NCI-H2227 (cell line): Measurements from ENCODE around the gene GRB2.
"Not testable (repeated sequence)": the region's sequence is repeated elsewhere in the genome, so short reads cannot be mapped to it uniquely, and the experiment has no call there.

Experiments used
- DNase-seq: peaks from one replicate; lab custom pipeline; 2025; ENCODE audit not compliant: unreplicated experiment; lab: John Stamatoyannopoulos, UW

GRB2 gene

DNA sequence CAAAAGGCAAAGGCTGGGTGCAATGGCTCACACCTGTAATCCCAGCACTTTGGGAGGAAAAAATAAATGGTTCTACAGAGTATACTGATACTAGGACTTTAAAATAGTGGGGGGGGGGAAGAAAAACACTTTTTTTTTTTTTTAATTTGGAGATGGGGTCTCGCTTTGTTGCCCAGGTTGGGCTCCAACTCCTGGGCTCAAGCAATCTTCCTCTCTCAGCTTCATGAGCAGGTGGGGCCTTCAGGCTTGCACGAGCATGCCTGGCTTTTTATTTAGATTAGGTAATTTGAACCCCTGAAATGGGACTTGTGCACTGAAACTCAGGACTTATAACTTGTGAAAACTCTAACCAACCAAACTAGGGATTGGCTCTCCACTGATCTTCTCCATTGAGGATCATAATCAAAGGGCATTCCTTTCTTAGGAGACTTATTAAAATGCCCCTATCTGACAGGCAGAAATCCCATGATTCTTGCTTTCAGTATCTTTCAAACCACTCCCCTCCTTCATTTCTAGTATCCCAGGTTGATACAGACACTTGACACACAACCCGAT lies 16.9 kb downstream of the GRB2 start:
- no peak for DNase-seq

DNA sequence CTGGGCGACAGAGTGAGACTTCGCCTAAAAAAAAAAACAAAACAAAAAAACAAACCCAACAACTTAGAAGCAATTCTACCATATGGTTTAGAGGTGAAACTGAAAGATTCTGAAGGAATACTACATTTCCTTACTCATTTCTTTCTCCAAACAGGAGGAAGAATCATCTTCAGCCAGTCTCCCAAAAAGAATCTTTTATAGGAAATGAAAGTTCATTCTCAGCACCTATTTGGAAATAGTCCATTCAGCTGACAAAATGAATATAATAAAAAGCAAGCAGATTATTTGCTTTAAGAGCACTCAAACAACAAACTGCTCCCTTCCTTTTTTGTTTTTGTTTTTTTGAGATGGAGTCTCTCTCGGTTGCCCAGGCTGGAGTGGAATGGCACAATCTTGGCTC lies 17.7 kb downstream of the GRB2 start:
- DNase-seq, result no peak

DNA sequence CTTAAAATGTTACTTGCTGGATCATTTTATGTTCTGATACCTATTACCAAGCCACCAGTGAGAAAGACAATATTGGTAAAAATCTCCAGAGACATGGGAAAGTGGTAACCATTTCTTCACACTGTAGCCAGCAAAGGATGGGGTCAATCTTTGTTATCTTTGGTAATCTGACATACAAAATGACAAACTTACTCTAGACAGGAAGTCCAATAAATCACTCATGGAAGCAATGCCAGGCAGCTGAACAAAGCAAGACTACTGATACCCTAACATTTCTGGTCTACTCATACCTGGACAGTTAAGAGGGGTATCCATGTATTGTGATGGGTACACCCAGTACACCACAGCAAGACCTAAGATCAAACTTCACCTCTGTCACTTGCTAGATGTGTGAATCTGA lies 19.0 kb downstream of the GRB2 start:
- DNase-seq, result no peak

DNA sequence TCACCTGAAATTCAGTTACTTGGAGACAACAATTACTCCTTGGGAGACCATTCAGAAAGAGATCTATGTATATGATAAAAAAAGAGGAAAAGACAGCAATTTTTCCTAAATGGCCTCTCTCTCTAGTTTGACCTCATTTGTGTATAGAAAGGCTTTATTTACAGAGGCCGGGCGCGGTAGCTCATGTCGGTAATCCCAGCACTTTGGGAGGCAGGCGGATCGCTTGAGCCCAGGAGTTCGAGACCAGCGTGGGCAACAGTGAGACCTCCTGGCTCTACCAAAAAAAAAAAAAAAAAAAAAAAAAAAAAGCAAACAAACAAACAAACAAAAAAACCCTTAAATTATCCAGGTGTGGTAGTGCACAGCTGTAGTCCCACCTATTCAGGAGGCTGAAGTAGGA lies 20.7 kb downstream of the GRB2 start:
- DNase-seq, result no peak

DNA sequence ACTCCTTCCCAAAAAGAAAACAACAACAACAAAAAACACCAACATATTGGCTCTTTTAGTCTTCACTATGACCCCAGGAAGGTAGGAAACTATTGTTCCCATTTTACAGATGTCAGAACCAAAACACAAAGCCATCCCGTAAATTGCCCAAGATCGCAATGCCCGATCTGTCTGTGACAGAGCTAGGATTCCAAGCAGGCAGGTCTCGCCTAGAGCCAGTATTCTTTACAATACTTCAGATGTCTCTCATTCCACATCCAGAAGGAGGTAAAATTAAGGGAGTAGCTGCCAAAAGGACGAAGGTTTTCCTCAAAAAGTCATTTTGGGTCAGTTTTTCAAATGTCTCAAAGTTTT lies 21.7 kb downstream of the GRB2 start:
- no peak for DNase-seq

DNA sequence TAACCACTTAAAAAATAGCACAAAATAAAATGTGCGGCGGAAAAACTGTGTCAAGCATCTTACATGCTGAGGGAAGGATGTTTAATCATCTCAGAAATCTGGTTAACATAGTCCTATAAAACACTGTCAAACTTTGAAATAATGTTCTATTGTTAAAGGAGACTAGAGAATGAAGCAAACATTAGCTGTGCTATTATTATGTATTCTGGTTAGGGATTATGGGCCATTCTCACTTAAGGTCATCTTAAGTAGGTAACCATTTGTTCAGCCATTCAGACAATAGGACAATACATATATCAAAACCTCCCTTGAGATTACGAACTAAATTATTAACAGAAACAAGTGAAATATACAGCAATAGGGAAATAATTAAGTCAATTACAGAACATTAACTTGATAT lies 24.7 kb downstream of the GRB2 start:
- DNase-seq, result no peak

DNA sequence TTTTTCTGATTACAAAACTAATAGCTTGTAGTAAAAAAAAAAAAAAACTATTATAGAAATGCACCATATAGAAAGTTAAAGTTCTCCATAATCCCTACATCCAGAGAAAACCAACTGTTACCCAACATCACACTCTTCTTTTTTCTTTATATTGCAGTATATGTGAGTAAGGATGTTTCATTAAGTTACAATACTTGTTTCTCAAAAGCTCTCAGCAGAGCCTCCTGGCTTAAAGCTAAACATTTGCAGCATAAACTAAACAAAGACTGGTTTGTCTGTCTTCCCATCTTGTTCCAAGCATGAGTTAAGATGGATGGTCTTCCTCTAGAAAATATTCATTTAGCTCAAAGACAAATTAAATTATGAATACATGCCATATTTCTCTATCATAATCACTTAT lies 25.2 kb downstream of the GRB2 start:
- no peak for DNase-seq

DNA sequence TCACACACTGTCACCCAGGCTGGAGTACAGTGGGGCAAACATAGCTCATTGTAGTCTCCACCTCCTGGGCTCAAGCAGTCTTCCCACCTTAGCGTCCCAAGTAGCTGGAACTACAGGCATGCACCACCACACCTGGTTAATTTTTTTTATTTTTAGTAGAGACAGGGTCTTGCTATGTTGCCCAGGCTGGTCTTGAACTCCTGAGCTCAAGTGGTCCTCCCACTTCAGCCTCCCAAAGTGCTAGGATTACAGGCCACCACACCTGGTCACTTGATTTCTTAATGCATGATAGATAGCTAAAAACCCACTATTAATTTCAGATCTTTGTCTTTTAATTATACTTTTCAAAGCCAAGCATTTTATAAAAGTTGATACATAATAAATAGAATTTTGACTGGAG lies 26.1 kb downstream of the GRB2 start:
- DNase-seq, result not testable (repeated sequence)

DNA sequence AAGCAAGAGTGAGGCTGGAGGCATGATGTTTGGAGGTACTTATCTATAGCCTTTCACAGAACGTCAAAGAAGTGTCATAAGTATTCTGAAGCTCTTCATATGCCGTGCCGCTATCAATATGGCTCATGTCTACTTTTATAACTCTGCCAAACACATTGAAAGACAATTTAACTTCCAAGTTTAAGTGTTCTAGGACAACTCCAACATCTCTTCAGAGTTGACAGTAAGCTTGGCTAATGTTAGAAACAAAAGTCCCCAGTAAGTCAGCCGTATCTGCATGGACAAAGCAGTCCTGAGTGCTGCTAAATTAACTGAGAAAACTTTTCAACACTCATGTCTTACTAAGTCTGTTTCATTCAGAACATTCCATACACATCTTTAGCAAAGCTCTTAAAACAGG lies 32.2 kb downstream of the GRB2 start:
- no peak for DNase-seq

DNA sequence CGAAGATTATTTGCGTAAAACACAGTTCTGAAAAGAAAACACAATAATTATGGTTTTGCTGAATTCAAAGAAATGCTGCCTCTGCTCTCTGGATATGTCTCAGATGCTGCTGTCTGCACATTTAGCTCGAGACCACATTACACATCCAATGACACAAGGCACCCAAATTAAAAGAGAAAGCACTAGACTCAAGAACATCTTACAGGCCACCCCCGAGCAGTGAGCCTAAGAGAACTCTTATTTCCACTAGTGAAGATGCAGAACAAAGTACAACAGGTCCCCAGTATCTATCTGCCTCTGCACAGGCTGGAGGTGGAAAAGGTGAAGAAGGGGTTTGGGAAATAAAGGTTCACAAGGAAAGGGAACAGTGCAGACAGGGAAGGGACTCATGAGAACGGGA lies 33.5 kb downstream of the GRB2 start:
- no peak for DNase-seq

DNA sequence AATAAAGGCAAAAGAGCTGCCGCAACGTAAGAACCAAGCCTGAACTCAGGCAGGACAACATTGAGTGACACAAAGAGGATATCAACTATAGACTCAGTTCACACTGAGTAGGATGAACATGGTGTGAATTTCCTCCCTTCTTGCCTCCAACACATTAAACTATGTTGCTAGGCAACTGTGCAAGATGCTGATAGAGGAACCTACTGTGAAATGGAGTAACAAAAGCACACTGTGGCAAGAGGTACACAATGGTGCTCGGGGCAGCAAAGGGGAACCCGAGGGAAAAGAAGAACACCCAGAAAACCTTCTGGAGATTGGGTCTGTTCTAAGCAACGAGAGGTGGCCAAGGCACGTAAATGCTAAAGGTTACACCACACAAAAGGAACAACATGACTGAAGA lies 34.1 kb downstream of the GRB2 start:
- no peak for DNase-seq

DNA sequence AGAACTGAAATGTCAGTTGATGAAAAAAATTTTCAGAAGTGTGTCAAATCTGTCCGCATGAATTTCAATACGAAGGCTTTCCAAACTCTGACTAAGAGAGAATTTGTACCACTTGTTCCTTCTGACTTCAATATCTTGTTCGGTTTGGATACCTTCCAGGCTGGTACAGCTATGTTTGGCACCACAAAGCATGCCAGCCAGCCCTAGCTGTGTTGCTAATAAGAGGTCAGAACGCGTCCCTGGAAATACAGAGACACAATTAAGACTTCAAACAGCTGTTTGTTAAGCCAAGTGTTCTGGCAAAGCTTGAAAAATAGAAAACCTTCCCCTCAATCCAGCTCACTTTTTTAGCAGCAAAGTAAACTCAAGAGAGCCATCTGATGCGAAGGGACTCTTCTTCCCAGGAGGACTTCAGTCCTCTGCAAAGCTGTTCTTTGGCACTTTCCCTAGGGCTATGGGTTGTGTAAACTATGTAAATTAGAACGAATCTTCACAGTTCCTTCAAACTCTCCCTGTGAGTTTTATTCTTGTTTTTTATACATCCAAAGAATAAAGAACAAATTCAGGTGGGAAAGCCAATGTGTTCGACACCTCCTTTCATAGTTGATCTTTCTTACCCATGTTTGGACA lies 35.1 kb downstream of the GRB2 start:
- DNase-seq, result no peak

DNA sequence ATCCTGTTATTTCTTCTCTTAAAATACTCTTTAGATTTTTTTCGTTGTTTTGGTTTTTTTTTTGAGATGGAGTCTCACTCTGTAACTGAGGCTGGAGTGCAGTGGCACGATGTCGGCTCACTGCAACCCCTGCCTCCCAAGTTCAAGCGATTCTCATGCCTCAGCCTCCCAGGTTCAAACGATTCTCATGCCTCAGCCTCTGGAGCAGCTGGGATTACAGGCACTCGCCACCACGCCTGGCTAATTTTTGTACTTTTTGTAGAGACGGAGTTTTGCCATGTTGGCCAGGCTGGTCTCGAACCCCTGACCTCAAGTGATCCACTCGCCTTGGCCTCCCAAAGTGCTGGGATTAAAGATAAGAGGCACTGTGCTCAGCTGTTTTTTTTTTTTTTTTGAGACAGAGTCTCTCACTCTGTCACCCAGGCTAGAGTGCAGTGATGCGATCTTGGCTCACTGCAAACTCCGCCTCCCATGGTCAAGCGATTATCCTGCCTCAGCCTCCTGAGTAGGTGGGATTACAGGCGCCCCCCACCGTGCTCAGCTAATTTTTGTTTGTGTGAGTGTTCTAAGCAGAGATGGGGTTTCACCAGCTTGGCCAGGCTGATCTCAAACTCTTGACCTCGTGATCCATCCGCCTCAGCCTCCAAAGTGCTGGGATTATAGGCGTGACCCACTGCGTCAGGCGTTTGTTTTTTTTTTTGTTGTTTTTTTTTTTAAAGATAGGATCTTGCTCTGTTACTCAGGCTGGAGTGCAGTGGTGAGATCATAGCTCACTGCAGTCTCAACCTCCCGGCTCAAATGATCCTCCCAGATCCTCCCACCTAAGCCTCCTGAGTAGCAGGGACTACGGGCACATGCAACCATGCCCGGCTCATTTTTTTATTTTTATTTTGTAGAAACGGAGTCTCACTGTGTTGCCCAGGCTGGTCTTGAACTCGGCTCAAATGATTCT lies 37.4 kb downstream of the GRB2 start:
- peak; percentile 63 for DNase-seq

DNA sequence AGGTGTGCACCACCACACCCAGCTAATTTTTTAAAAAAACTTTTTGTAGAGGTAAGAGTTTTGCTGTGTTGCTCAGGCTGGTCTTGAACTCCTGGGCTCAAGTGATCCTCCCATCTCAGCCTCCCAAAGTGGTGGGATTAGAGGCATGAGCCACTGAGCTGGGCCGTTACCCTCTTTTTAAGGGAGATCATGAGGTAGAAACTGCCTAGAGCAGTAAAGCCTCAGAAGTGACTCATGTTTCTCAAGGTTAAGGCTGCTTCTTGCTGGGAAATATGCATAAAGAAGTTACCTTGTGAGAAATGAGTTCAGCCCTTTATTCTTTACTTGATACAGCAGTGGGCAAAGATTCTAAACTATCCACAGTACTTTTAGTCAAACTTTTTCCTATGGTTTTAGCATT lies 38.2 kb downstream of the GRB2 start:
- no peak for DNase-seq

DNA sequence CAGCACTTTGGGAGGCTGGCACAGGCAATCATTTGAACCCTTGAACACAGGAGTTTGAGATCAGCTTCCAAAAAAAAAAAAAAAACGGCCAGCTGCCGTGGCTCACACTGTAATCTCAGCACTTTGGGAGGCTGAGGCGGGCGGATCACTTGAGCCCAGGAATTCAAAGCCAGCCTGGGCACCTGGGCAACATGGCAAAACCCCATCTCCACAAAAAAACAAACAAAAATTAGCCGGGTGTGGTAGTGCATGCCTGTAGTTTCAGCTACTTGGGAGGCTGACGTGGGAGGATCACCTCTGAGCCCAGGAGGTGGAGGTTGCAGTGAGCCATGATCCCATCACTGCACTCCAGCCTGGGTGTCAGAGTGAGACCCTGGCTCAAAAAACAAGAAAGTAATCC lies 39.0 kb downstream of the GRB2 start:
- no peak for DNase-seq

DNA sequence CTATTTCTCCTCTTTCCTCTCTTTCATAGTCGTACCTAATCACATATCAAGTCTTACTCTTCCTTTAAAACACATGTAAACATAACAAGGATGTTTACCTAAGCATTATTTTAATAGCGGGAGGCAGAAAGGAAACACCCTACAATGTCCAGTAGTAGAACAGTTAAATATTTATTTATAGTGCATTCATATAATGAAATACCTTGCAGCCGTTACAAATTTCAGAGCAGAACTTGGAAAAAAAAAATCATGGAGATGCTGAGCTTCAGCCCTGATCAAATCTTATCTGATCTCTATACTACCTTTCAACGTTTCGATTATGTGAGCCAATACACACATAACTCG lies 39.6 kb downstream of the GRB2 start:
- DNase-seq, result no peak

DNA sequence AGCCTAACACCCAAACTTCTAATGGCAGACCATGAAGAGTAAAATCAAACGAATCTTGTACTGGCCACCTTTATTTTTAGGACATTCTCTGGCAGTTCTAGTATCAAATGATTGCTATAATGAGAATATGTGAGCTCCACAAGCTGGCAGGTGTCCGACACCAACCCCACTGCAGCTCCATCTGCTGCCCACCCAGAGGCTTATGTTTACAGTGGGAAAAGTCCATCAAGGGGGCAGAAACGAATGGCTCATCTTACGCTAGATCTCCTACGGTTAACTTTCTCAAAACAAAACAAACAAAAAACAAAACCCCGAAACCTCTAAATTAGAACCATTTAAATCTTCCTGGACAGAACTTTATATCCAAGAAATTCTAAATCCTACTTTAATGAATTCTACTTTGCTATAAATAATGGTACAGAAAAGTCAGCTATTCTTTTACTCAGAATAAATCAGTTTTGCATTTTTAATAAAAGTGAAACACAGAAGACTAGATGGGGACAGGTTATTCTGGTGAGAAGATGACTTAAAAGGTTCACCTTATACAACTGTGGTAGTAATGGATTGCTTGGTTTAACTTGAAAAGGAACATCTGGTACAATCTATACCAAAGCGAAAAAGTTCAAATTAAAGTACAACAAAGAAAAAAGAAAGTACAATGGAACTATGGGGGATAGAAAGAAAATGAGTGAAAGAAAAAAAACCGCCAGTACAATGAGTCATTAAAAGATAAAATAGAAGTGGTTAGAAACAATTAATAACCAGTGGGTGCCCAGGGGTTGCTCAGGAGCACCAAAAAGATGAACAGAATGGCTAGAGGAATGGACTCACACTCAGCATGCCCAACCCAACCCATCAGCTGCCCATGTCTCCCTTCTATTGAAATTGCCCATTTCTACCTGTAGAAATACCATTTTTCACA lies 40.2 kb downstream of the GRB2 start:
- peak; percentile 35 for DNase-seq

DNA sequence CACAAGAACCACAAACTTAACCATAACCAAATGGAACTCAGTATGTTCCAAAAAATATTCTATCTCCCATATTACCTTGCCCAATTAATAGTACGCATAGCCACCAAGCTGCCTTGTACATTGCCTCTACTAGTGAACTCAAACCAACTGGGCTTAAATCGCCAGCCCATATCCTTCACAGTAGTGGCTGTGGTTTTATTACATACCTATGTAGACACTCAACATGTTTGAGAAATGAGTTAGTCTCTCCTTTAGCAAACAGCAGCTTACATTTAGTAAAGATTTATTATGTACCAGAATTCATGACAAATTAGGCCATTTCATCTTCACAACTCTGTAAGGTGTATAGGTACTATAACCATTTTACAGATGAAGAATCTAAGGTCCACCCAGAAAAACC lies 41.4 kb downstream of the GRB2 start:
- DNase-seq, result no peak

DNA sequence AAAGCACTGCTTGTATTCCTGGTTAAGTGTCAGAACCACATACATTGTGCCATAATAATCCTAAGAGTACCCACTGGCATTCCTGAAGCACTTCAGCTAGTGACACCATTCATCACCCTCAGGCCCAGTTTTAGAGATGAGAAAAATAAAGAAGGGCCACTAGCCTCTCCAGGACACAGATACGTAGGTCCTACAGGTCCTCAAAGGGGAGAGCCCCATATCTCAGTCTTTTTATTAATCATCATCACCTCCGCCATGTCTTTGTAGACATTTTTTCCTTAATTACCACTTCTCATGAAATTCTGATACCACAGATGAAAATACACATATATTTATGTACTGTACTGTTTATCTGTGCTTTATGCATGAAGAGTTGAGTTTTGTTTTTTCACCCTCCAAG lies 43.5 kb downstream of the GRB2 start:
- no peak for DNase-seq

DNA sequence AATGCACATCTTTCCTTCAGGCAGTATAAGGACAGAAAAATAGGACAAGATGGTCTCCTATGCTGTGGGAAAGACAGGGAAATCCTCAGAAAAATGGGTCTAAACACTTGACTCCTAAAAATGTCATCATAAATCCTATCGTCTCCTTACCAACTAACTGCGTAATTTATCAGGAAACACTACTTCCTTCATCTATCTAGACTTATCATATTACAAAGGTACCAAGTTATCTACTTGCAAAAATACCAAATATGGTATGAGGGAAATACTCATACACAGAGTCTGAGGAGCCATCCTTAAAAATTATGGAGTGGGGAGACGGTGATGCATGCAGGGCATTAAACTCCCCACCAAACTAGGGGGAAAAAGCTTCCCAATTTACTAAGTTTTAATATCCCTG lies 44.1 kb downstream of the GRB2 start:
- DNase-seq, result no peak

DNA sequence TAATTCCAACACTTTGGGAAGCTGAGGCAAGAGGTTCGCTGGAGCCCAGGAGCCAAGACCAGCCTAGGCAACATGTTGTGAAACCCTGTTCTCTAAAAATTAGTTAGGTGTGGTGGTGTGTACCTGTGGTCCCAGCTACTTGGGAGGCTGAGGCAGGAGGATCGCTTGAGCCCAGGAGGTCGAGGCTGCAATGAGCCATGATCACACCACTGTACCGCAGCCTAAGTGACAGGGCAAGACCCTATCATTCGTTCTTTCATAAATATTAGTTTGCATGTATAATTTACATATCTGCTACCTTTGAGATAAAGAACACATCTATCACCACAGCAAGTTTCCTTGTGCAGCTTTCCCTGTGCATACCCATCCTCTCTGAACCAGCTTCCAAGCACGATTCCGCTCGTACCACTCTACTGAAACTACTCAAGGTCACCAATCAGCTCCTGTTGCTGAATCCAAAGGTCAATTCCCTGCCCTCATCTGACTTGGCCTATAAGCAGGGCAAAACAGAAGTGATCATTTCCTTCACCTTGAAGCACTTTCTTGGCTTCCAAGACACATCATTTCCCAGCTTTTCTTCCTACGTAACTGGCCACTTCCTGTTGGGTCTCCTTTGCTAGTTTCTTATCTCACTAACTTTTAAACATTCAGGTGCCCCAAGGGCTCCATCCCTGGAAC lies 49.1 kb downstream of the GRB2 start:
- no peak for DNase-seq
